ENCODE data around the gene ISL2.

ISL2 gene

DNA sequence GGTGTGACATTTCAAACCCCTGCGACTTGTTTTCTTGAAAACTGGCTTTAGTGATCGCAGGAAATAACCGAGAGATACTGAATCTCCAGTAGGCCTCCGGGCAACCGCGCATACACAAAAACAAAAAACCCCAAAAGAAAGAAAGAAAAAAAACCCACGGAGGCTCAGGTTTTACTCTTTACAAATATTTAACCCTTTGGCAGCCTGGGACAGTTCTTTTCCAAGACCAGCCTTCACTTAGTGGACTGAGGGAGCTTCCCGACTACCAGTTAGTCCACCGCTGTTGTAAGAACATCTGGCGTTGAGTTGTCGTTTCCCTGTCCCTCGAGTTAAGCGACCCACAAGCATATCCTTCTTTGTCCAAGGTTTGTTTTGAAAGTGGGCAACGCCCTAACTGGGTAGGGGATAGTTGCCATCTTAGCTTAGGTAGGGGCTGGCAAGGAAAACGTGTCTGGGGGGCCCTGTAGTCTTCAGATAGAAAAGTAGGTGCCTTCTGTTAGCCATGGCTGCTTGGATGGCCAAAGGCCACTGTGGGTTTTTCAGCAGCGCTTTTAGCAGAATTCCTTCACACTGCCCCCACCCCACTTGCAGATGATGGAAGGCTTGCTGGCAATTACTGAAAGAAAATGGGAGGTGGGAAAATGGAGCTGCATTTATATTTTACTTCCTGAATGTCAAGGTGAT lies 6.9 kb downstream of the ISL2 start:
- DNase-seq: no peak

DNA sequence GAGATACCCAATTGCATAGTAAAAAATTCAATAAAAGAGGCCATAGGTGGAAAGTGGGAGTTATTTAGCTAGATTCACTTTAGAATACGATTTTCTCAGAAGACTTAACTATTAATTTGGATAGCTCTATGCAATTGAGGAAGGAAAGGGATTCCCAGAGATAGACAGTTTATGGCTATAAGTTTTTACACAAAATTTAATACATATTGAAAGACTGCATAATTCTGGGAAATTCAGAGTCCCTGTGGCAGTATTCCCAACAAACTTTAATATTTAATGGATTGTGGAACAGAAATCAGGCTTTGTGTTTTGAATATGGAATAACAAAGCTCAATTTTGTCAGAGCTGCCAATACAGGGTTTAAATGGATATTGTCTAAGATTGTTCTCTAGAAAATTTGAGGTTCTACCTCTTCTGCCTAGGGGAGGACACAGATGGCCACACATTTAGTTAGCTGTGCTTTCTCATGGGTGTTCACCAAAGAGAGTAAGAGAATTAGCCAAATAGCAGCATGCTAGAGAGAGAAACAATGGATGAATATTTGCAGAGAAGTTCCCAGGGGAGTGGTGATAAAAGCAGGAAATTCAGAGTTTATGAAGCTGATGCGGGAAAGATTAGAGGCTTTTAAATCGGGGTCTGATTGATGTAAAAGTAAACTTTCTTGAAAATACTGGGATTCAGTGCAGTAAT lies 8.5 kb downstream of the ISL2 start:
- DNase-seq: no peak

DNA sequence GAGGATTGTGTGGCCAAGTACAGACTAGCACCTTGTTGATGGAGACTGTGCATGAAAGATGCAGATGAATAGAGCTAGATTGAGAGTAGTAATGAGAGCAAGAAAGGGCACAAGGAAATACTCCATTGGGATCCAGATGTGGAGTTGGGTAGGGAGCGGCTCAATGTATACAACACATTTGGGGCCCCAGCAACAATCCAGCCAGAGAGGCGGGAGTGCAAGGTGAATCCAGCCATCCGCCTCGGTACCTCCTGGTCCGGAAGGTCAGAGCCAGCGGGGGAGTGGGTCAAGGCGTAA lies 9.0 kb downstream of the ISL2 start:
- no peak for DNase-seq

GRCh38 chr15:76345880-76346668 lies 9.5 kb downstream of the ISL2 start:
- DNase-seq: no peak

GRCh38 chr15:76346669-76347481 lies 10.3 kb downstream of the ISL2 start:
- no peak for DNase-seq

- no peak for DNase-seq
Observed at GRCh38 chr15:76347482-76348055, 11.0 kb downstream of the ISL2 start.

DNA sequence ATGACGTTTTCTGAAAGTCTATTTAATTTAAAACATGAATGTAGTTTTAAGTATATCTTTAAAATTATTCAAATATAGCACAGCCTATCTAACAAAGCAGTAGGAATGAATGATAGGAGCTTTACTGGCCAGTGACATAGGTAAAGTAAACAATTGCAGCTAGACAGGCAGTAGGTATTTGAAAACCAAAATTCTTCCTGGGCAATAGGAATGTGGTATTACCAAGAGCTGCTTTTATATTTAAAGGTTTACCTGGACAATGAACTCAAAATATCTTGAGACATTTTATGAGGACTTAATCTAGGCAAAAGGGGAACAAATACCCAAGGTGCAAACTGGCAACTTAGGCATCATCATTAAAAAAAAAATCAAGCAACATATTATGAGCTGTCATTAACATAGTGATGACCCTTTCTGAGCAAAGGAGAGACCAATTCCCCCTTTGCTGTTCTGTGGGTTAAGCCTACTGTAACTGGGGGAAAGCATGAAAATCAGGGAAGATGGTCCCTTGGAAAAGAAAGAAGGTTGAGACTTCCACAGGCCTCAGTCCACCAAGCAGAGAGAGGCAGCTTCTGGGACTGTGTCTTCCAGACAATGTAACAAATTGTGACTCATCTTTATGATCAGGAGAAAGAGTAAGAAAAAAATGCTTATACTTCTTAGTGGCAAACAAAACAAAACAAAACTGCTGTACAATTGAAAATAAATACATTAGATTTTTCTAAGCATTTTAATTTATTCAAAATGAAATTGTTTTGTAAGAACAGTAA lies 12.9 kb downstream of the ISL2 start:
- no peak for DNase-seq

- DNase-seq: no peak
Observed at GRCh38 chr15:76353023-76353577, 16.5 kb downstream of the ISL2 start.

DNA sequence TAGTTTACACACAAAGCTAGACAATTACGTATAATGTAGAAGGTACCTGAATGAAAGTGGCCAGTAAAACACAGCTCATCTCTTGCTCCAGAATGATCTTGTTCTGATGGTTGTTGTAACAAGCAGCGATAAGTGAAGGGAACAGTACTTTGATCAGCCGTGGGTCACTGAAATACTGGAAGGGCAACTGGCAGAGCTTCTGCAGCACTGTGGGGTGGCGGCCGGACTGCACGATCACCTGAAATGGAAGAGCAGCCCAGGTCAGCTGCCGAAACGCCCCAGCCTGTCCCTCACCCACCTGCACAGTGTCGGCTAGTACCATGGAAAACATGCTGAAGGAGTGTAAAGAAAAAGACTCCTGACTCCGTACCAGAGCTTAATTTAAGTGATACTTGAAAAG lies 17.3 kb downstream of the ISL2 start:
- no peak for DNase-seq

- no peak for DNase-seq
Observed at GRCh38 chr15:76354823-76355440, 18.4 kb downstream of the ISL2 start.

- no peak for DNase-seq
Observed at GRCh38 chr15:76358453-76358852, 21.9 kb downstream of the ISL2 start.

DNA sequence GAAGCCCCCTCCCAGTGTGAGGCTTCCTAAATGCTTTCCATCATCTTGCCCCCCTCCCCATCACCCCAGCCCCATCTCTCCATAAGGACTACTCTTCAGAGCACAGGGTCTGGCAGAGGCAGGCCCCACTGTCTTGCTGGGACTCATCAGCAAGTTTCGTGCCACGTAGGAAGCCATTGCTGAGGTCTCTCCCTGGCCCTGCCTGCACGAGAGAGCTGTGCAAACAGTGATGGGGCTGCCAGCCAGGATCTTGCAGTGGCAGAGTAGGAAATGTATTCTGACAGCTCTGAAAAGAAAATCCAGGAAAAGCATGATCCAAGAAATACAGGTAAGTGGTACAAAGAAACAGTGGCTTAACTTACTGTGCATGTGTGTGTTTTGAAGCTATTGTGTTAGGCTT lies 22.6 kb downstream of the ISL2 start:
- no peak for DNase-seq

- DNase-seq: no peak
Observed at GRCh38 chr15:76360416-76360815, 23.8 kb downstream of the ISL2 start.

- no peak for DNase-seq
Observed at GRCh38 chr15:76363251-76363650, 26.7 kb downstream of the ISL2 start.

DNA sequence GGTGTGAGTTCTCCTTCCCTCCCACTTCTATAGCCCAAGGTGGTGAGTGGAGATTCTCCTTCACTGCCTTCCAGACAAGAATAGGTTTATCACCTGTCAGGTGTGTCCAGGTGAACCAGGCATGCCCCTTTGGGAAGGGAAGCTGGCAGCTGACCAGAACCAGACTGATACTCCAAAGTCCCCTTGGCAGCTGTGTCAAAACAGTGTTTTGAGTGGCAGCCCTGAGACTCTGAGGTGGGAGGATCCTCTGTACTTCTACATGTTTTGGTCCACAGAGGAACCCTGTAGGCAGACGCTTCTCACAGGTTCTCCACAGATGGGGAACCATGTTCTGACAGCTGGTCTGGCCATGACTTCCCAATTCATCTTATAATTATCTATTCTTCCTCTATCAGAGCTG lies 30.1 kb downstream of the ISL2 start:
- no peak for DNase-seq

- no peak for DNase-seq
Observed at GRCh38 chr15:76368122-76368621, 31.6 kb downstream of the ISL2 start.

DNA sequence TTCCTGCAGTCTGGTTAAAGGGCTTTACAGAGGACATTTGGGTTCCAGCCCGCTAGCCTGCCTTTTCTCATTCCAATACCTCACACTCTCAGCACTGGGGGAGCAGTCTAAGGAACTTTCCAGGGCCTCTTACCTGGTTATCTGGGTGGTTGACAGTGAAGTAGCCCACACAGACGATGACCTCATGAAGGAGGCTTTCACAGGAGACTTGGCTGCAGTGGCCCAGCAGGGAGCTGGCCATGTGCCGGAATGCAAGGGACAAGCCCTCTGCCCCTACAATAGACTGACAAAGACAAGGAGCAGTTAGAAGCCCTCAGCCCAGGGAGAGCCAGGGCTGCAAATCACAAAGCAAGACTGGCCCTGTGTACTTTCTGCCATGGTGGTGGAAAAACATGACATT lies 39.5 kb downstream of the ISL2 start:
- no peak for DNase-seq

DNA sequence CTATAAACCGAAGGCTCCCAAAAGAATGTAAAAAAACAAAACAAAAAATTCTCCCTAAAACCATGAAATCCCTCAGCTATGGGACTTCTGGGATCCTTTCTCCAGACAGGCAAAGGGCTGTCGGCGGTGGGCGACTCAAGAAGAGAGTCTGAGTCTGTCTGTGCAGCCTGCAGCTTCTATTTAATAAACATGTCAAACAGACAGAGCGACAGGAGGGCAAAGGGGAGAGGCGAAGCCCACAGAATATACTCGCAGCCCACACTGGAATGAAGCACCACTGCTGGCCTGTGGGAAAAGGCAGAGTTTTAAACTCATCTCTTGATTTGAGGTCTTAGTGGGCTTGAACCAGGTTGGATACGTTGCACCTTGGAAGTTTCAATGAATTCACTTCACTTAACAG lies 40.2 kb downstream of the ISL2 start:
- DNase-seq: no peak

GRCh38 chr15:76377217-76377616 lies 40.6 kb downstream of the ISL2 start:
- no peak for DNase-seq

DNA sequence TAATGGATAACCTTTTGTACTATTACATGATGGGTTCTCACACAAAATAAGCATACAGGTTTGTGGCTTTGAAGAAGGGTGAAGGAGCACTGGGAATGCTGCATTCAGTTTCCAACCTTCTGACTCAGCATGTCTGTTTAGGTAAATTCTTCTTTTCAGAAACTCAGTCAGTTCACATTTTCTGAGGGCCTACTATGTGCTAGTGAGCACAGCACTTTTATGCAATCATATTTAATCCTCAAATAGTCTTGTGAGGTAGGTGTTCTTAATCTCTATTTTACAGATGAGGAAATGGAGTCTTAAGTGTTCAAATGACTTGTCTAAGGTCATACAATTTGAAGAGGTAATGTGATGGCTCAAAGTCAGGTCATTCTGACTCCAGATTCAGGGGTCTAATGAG lies 41.2 kb downstream of the ISL2 start:
- DNase-seq: no peak

DNA sequence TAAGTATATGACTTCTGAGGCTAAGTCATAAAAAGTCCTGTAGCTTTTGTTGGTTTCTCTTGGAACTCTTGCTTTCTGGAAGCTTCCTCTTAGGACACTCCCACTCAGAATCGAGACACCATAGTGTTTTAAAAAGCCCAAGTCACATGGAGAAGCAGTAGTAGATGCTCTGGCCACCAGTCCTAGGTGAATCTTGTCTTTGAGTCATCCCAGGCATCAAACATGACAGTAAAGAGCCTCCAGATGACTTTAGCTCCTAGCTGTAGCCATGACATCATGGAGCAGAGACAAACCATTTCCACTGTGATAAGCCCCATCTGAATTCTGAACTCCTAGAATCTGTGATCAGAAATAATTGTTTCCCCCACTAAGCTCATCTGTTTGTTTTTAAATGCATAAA lies 42.1 kb downstream of the ISL2 start:
- no peak for DNase-seq

Measured in NCI-H2081 treated with DMSO at 0.1 percent for 48 hours (cell line).